ENCODE data around the gene GAL3ST2.

Gene GAL3ST2

DNA sequence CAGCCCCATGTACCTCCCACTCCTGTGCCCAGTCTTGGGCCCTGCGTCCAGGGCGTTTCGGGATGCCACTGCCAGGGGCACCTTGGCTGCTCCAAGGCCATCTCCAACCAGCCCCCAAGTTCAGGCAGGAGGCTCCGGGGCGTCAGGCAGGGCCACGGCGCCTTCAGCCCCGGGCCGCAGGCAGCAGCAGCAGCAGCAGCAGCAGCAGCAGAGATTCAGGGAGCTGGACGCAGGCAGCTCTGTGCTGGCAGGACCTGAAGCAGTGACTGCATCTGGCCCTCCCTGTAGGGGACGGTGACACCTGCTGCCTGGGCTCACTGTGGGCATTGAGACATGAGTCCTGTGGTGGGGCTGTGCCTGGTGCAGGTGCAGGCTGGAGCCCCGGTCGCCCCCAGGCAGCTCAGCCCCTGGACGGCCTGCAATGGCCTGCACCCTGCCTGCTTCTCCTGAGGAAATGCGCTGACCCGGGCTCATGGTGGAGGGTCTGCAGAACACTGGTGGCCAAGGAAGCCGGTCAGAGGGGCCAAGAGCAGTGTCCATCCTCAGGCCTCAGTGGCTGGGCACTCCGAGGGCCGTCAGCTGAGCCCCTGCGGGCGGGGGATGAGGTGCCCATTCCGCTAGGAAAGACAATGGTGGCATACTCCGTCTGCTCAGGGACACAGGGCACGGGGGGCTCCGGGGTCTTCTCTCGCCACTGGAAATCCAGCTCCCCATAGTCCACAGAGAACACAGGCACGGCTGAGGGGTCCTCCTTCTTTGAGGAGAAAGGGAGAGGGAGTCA lies 74.1 kb downstream of the GAL3ST2 start:
- DNase-seq (ENCODE audit: low read depth, low spot score): no peak
- no peak for TF ChIP-seq CTCF (IDR thresholded peaks at IDR 0.05; ENCODE audit: low read depth, low read length)
- no peak overlapping the region for H3K4me3 ChIP-seq (ENCODE audit: low read depth, low read length)
- in situ Hi-C loops (cut with HindIII; ENCODE audit: low sequenced_read_pairs): no loop called here

- no peak overlapping the region for H3K4me3 ChIP-seq (ENCODE audit: low read depth, low read length)
- in situ Hi-C loops (cut with HindIII; ENCODE audit: low sequenced_read_pairs): no loop called here
- no peak for DNase-seq (ENCODE audit: low read depth, low spot score)
- no peak for TF ChIP-seq CTCF (IDR thresholded peaks at IDR 0.05; ENCODE audit: low read depth, low read length)
Observed at GRCh38 chr2:241851325-241852115, 74.9 kb downstream of the GAL3ST2 start.

DNA sequence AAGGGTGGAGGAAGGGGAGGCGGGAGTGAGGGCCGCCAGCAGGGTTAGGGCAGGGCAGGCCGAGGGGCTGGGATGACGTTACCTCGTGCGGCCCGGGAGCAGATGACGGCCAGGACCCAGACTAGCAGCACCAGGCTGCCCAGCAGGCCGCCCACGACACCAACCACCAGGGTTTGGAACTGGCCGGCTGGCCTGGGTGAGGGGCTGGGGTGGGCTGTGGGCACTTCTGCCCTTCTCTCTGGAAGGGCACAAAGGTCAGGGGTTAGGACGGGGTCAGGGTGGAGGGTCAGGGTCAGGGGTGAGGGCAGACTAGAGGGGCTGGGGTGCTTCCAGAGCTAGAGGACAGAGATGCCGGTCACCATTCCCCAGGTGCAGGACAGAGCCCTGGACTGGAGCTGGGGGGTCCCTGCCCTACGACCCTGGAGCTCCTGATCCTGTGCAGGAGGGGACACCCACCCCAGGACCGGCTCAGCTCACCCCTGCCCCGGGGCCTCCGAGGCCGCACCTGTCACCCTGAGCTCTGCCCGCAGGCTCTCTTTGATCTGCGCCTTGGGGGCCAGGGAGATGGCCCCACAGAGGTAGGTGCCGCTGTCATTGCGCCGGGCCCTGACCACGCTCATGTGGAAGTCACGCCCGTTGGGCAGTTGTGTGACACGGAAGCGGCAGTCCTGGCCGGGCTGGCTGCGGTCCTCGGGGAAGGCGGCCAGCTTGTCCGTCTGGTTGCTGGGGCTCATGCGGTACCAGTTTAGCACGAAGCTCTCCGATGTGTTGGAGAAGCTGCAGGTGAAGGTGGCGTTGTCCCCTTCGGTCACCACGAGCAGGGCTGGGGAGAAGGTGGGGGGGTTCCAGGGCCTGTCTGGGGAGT lies 75.7 kb downstream of the GAL3ST2 start:
- no peak for TF ChIP-seq CTCF (IDR thresholded peaks at IDR 0.05; ENCODE audit: low read depth, low read length)
- in situ Hi-C loops (cut with HindIII; ENCODE audit: low sequenced_read_pairs): no loop called here
- DNase-seq (ENCODE audit: low read depth, low spot score): no peak
- H3K4me3 ChIP-seq (ENCODE audit: low read depth, low read length): no peak overlapping the region

GRCh38 chr2:241852981-241853631 lies 76.5 kb downstream of the GAL3ST2 start:
- in situ Hi-C loops (cut with HindIII; ENCODE audit: low sequenced_read_pairs): no loop called here
- no peak for TF ChIP-seq CTCF (IDR thresholded peaks at IDR 0.05; ENCODE audit: low read depth, low read length)
- no peak overlapping the region for H3K4me3 ChIP-seq (ENCODE audit: low read depth, low read length)
- no peak for DNase-seq (ENCODE audit: low read depth, low spot score)

Data from astrocyte of the spinal cord (primary cell).